Measurements from ENCODE around the gene BPHL. TPM values are rescaled to one million over a fixed set of nuclear protein-coding genes. Genes with fewer than 3 reads are reported as not detected.

Gene BPHL
- 13.9 and 15.3 TPM in 2 replicates for total RNA-seq

GRCh38 chr6:3118353-3119039 is at the start of gene BPHL:
TSS of gene BPHL (plus strand) at chr6:3118711. CDS start at chr6:3118741, 30 bp downstream.

GRCh38 chr6:3157131-3157933 is 38.8 kb downstream of the BPHL start, which contains the start of gene TUBB2A:
TSS of gene TUBB2A (minus strand) at chr6:3157544. CDS start at chr6:3157463, 81 bp downstream.

Small RNA genes lying within 50 kb of the gene (small RNA-seq; reads per million reads assigned to genes)
- gene RNA5SP201, result not detected

Other genes with a start within 250 kb of the BPHL start
- gene SERPINB9, start 215.4 kb upstream of the BPHL start, total RNA-seq, result 35.0 and 38.5 TPM in 2 replicates
- gene SERPINB6, start 147.1 kb upstream of the BPHL start, total RNA-seq, result 95.3 and 102 TPM in 2 replicates
- gene NQO2, start 118.8 kb upstream of the BPHL start, total RNA-seq, result 45.2 and 80.2 TPM in 2 replicates
- gene RIPK1, start 50.2 kb upstream of the BPHL start, total RNA-seq, result 26.9 and 27.6 TPM in 2 replicates
- gene TUBB2A, start 38.8 kb downstream of the BPHL start, total RNA-seq, result 96.9 and 118 TPM in 2 replicates
- 11.5 and 31.1 TPM in 2 replicates for gene TUBB2B, start 108.9 kb downstream of the BPHL start, total RNA-seq
- 9.6 and 14.5 TPM in 2 replicates for gene PSMG4, start 140.2 kb downstream of the BPHL start, total RNA-seq